GM18909 (cell line): ENCODE results near the gene DDX10.
A peak's percentile ranks its signal among the peaks of the same experiment; 100 is the strongest.

ENCODE experiments used
- ATAC-seq: cut with Tn5 transposase; IDR thresholded peaks from one replicate; pipeline ENCODE4 v1.9.1; 2021; ENCODE audit warnings: mild to moderate bottlenecking; ENCODE audit not compliant: unreplicated experiment, poor library complexity

DDX10 gene

GRCh38 chr11:108891143-108891542 lies 226.3 kb downstream of the DDX10 start:
- ATAC-seq, result no peak

- no peak for ATAC-seq
These were observed 227.1 kb downstream of the DDX10 start for GRCh38 chr11:108891909-108892511.

DNA sequence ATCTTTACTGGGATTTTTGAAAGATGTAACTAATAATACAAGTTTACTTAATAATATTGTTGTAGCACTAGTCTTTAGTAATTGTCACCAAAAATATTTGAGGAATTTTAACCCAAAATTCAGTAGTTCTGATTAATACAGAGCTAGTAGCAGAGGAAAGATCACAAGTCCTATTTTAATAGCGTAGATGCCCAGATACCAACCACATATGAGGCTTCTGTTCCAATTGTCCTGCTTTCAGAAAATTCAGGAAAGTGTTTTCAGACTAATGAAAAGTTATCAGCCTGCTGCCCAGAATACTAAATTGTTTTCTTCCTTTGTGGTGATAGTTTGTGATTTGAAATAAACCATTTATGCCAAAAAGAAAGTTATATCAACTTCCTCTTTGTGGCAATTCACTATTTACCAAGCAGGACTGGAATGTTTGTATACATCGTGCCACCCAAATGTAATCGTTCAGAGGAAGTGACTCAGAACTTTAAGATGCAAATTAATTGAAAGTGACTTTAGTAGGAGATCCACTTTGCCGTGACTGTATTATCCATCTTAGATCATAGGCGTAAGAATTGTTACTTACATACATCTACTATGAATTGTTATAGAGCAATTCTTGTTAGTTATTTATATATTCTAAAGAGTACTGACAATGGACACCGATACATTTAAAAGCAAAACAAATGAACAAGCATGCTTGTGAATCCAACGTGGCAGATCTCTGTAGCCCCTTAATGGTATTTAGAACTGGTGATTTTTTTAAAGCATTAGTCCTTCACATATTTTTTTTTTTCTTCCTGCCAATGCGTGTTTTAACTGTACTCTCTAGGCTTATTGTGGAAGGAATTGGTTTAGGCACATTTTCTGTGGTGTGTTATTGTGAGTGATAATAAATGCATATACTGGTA lies 231.0 kb downstream of the DDX10 start:
- ATAC-seq, result peak; percentile 76

GRCh38 chr11:108897071-108897481 lies 232.2 kb downstream of the DDX10 start:
- no peak for ATAC-seq

- ATAC-seq, result no peak
These were observed 233.0 kb downstream of the DDX10 start for GRCh38 chr11:108897916-108898315.

DNA sequence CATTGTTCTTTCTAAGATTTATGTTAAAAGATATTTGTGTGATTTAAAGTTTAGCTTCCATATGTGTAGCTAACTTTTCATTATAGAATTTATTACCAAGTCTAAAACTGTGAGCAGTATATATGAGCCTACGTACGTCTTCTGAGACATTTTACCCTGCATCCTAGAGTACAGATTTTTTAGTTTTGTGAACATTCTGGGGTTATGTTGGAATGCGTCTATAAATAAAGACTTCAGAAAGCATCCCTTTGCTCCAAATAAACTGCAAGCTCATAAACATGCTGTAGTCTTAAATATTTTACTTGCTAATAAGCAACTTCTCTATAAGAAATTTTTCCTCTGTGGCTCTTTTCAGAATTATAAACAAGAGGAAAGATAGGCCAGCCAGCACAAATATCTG lies 236.5 kb downstream of the DDX10 start:
- ATAC-seq, result no peak

- no peak for ATAC-seq
These were observed 237.2 kb downstream of the DDX10 start for GRCh38 chr11:108902027-108902469.

GRCh38 chr11:108904480-108904879 lies 239.6 kb downstream of the DDX10 start:
- ATAC-seq, result no peak

GRCh38 chr11:108906329-108906728 lies 241.5 kb downstream of the DDX10 start:
- ATAC-seq, result no peak

DNA sequence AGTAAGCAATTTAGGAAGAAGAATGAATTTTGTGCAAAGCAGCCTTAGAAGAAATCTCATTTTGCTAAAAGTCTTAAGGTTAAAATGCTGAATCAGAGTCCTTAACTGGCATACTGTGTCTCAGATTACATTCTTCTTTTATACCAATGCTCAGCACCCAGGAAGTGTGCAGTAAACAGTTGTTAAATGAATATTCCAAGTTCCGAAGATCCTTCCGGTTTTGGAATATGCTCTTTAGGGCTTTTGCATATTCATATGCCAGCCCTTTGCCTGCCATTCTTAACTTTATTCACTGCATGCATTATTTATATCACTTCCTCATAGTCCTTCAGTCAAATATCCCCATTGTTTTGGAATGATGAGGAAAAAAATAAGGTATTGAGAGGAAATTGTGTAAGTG lies 242.0 kb downstream of the DDX10 start:
- ATAC-seq, result no peak

DNA sequence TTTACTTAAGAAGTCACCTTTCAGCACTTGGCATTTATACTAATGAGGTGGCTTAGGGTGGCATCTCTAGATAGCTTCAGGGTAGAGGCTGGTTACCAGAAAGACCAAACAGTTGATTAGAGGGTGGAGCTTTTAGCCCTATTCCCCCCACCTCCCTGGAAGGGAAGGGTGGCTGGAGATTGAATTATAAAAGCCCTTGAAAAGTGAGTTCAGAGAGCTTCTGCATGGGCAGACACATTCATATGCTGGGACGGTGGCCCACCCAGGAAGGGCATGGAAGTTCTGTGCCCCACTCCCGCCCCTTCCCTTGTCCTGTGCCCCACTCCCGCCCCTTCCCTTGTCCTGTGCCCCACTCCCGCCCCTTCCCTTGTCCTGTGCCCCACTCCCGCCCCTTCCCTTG lies 244.2 kb downstream of the DDX10 start:
- ATAC-seq, result no peak

DNA sequence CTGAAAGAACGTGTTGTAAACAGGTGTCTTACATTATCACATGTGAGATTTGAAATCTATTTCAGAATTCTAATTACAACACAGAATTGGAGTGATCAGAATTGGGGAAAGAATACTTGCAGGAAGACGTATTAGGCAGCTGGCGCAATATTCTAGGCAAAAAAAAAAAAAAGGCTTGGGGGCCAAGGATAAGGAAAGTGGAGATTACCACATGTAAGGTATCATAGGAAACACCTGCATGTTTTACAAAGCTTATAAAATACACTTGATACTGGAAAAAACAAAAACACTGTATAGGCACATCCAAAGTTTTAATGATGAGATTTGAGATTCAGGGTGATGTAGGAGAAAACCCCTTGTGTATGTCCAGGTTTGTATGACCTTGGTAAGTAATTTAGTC lies 245.1 kb downstream of the DDX10 start:
- ATAC-seq, result no peak

DNA sequence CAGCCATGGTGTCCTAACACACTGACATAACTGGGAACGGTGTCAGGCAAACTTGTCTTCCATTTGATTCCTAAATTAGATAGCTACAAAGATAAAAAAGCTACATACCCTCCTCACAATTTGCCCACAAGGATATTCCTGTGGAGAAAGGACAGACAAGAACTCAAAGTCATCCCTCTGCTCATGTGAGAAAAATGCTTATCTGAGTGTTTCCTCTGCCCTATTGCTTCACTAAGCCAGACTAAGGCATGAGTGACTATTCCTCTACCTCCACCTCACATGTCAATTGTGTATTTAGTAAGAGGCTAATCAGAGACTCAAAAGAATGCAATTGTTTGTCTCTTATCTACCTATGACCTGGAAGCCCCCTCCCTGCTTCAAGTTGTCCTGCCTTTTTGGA lies 247.7 kb downstream of the DDX10 start:
- ATAC-seq, result no peak

DNA sequence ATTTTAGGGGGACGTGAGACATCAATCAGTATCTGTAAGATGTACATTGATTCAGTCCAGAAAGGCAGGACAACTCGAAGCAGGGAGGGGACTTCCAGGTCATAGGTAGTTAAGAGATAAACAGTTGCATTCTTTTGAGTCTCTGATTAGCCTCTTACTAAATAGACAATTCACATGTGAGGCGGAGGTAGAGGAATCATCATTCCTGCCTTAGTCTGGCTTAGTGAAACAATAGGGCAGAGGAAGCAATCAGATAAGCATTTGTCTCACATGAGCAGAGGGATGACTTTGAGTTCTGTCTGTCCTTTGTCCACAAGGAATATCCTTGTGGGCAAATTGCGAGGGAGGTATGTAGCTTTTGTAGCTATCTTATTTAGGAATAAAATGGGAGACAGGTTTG lies 248.3 kb downstream of the DDX10 start:
- ATAC-seq, result no peak

DNA sequence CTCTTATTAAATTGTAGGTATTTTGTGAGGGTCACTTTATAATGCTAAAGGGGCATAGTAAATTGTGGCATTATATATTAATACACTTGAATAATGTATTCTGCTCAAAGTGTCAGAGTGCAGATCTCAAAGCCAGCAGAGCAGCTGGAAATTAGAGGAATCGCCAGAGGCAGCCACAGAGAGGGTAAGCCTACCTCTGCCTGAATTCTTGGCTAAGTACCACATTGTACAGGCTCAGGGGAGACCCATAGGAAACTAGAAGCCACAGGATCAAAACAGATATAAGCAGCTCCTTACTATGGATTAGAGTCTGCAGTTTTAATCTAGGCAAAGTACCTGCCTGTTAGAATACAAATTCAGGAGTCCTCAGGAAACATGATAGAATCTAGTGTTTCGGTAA lies 249.3 kb downstream of the DDX10 start:
- no peak for ATAC-seq

- no peak for ATAC-seq
These were observed 250.1 kb downstream of the DDX10 start for GRCh38 chr11:108914981-108915380.

GRCh38 chr11:108915666-108916065 lies 250.8 kb downstream of the DDX10 start:
- ATAC-seq, result no peak

DNA sequence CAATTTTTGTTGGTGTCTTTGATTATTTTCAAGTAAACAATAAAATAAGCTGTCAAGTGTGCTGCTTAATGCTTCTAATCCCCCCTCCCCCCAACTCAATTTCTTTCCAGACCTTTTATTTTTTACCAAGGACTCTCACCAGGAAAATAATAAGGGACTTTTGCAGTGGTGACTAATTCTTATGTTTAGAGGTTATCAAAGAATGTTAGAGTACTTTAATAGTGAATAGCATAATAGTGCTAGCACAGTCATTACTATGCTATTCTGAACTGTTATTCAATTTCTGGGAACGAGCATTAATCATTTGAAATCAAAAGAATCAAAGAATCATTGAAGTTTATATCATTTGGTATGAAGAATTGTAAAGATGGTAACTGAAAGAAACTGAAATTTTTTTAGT lies 251.4 kb downstream of the DDX10 start:
- ATAC-seq, result no peak

DNA sequence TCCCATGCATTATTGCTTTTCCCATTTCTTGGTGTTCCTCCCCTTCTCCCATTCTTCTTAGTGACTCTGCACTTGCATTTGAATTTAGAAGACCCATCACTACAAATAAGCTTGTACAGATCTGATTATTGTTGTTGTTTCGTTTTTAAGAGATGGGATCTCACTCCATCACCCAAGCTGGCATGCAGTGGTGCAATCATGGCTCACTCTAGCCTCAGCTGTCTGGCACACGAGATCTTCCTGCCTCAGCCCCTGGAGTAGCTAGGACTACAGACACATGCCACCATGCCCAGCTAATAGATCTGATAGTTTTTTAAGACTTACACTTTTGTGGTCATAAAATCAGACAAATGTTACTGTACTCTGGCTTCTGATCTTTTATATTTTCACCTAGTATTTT lies 252.1 kb downstream of the DDX10 start:
- ATAC-seq, result no peak

GRCh38 chr11:108921211-108921610 lies 256.3 kb downstream of the DDX10 start:
- no peak for ATAC-seq

GRCh38 chr11:108922241-108922640 lies 257.4 kb downstream of the DDX10 start:
- ATAC-seq, result no peak

- ATAC-seq, result no peak
These were observed 258.5 kb downstream of the DDX10 start for GRCh38 chr11:108923413-108923812.
